ENCODE results near the gene CASP12. TPM values are rescaled to one million over a fixed set of nuclear protein-coding genes. Genes with fewer than 3 reads are reported as not detected.
"Not testable (repeated sequence)": the region's sequence is repeated elsewhere in the genome, so short reads cannot be mapped to it uniquely, and the experiment has no call there.

The CASP12 gene
- total RNA-seq (0.22 TPM), polyA plus RNA-seq (ENCODE audit: insufficient read depth in 1 of 8, insufficient read length in 8 of 8, low replicate concordance in 1 of 8) (under 1 TPM in 4 of 8 donors, not detected in 4; 0.16 to 0.36 (median 0.31) TPM)
- long read RNA-seq, donor 1: 0 reads
- long read RNA-seq, donor 2: 0 reads
- long read RNA-seq, donor 3: 0 reads
- long read RNA-seq, donor 4: 0 reads
- long read RNA-seq, donor 5: 0 reads
- long read RNA-seq, donor 6: 0 reads
- long read RNA-seq, donor 7: 0 reads
- long read RNA-seq, donor 8: 0 reads
- long read RNA-seq, donor 9: 0 reads
- long read RNA-seq, donor 10: 0 reads
- long read RNA-seq, donor 11: 0 reads

DNA sequence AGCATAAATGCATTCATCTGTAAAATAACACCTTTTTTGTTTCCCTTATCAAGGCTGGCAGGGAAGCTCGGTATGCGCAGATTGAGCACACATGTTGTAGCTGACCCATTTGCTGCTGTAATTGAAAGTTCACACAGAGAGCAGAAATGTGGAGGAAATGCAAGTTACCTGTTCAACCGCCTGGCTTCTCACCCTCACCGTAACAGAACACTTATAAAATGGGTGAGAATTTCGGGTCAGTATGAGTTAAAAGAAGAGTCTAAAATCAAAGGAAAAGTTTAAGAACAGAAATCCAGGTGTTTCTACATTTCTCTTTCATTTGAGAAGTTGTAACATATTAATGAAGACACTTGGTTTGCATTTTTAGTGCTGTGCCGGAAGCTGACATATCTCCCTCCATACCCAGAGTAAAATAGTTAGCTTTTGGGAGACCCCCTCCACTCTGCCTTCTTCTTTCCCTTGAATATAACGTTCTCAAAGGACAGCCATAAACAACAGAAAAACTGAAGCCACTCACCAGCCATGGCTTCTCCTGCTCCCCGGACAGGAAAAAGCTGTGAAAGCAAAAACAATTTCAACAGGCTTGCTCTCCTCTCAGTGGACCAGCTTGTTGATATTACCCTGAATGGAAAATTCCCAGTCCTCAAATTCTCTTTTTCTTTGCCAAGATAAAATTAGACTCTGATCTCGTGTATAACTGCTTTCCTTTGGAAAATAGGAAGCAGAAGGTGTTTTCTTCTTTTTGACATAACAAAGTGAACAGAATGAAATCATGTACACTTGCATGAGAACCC is at the start of gene CASP12:
Gene CASP12 (minus strand): TSS at position 570 of the 794 bp plus-strand sequence.
- Histone ChIP-seq H3K4me3 (ENCODE audit: low read length) (no peak within 1 kb of the TSS), H3K9me3 (replicated peaks; ENCODE audit: control insufficient read depth, low read depth, low read length) (no peaks in the 10 kb centered on the region), H3K27me3 (ENCODE audit: control insufficient read depth, insufficient read depth, low read length) (no peaks in the 10 kb centered on the region), H3K4me1 (ENCODE audit: control insufficient read depth, insufficient read depth, low read length) (no peaks in the 10 kb centered on the region), H3K36me3 (ENCODE audit: control insufficient read depth, insufficient read depth, low read length) (no peaks in the 10 kb centered on the region), H3K27ac (ENCODE audit: low read length) (peak within 1 kb of the TSS; percentile 53)
- WGBS (ENCODE audit: insufficient coverage): 54% methylated on average over 3 of the region's 9 CpGs
- DNase-seq: peak; percentile 73

DNA sequence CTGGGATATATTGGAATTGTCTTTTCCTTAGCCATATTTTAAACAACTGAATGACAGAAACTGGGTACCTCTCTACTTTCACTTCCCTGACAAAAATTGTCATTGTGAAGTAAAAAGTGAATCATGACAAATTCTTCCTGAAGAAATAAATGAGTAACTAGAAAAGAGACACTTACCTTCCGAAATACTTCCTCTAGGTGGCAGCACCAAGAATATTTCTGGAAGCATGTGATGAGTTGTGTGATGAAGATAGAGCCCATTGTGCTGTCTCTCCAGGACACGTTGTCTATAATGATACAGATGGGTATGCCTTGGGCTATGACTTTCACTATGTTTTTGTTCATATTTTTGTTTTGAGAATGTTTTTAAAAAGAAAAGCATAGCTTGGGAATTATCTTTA is 48.6 kb upstream of the CASP12 start:
- H3K27ac ChIP-seq (ENCODE audit: low read length): no peak overlapping the region
- H3K27me3 ChIP-seq (ENCODE audit: control insufficient read depth, insufficient read depth, low read length): no peaks in the 10 kb centered on the region
- H3K36me3 ChIP-seq (ENCODE audit: control insufficient read depth, insufficient read depth, low read length): peaks cover 19% of the 10 kb centered on the region
- no peaks in the 10 kb centered on the region for H3K4me1 ChIP-seq (ENCODE audit: control insufficient read depth, insufficient read depth, low read length)
- no peaks in the 10 kb centered on the region for H3K9me3 ChIP-seq (replicated peaks; ENCODE audit: control insufficient read depth, low read depth, low read length)
- no peak overlapping the region for H3K4me3 ChIP-seq (ENCODE audit: low read length)
- 50% methylated on average over 1 of the region's 2 CpGs for WGBS (ENCODE audit: insufficient coverage)
- peak; percentile 48 for DNase-seq

GRCh38 chr11:104944076-104944475 is 45.8 kb upstream of the CASP12 start:
- Histone ChIP-seq H3K36me3 (ENCODE audit: control insufficient read depth, insufficient read depth, low read length) (peaks cover 15% of the 10 kb centered on the region), H3K27me3 (ENCODE audit: control insufficient read depth, insufficient read depth, low read length) (no peaks in the 10 kb centered on the region)
- DNase-seq: no peak

DNA sequence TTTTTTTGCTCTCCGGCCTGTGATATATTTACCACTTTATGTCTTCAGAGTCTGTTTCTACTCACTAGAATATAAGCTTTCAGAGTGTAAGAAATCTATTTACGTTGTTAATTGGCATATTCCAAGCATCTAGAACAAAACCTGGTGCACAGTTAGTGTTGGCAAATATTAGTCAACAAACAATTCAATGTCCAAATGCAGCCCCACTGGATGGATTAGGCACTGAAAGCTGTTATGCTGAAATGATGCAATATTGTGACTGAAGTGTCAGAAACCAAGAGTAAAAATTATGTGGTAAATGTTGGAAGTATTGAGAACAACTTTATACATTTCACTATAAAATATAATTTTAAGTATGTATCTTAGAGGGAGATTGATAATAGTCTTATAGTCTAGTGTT is 45.3 kb upstream of the CASP12 start:
- no peak overlapping the region for H3K27ac ChIP-seq (ENCODE audit: low read length)
- H3K4me3 ChIP-seq (ENCODE audit: low read length): no peak overlapping the region
- H3K9me3 ChIP-seq (replicated peaks; ENCODE audit: control insufficient read depth, low read depth, low read length): no peaks in the 10 kb centered on the region
- no peaks in the 10 kb centered on the region for H3K27me3 ChIP-seq (ENCODE audit: control insufficient read depth, insufficient read depth, low read length)
- peaks cover 15% of the 10 kb centered on the region for H3K36me3 ChIP-seq (ENCODE audit: control insufficient read depth, insufficient read depth, low read length)
- no peak for DNase-seq
- H3K4me1 ChIP-seq (ENCODE audit: control insufficient read depth, insufficient read depth, low read length): no peaks in the 10 kb centered on the region
- no CpG with 5 or more reads among the region's 2 CpGs for WGBS (ENCODE audit: insufficient coverage)

More at GRCh38 chr11:104944076-104944475, 45.8 kb upstream of the CASP12 start:
- no peak overlapping the region for H3K4me3 ChIP-seq (ENCODE audit: low read length)
- H3K9me3 ChIP-seq (replicated peaks; ENCODE audit: control insufficient read depth, low read depth, low read length): no peaks in the 10 kb centered on the region
- no peaks in the 10 kb centered on the region for H3K4me1 ChIP-seq (ENCODE audit: control insufficient read depth, insufficient read depth, low read length)
- no peak overlapping the region for H3K27ac ChIP-seq (ENCODE audit: low read length)

DNA sequence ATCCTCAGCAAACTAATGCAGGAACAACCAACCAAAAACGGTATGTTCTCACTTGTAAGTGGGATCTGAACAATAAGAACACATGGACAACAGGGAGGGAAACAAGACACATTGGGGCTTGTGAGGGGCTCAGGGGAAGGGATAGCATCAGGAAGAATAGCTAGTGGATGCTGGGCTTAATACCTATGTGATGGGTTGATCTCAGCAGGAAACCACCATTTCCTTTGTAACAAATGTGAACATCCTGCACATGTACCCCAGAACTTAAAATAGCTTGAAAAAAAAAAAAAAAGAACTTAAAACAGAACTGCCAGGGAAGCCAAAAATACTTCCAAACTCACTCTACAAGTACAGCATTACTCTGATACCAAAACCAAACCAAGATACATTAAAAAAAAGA is 36.3 kb upstream of the CASP12 start:
- Histone ChIP-seq H3K27me3 (ENCODE audit: control insufficient read depth, insufficient read depth, low read length) (no peaks in the 10 kb centered on the region), H3K4me1 (ENCODE audit: control insufficient read depth, insufficient read depth, low read length) (no peaks in the 10 kb centered on the region), H3K27ac (ENCODE audit: low read length) (no peak overlapping the region), H3K4me3 (ENCODE audit: low read length) (no peak overlapping the region), H3K36me3 (ENCODE audit: control insufficient read depth, insufficient read depth, low read length) (no peaks in the 10 kb centered on the region), H3K9me3 (replicated peaks; ENCODE audit: control insufficient read depth, low read depth, low read length) (no peaks in the 10 kb centered on the region)
- WGBS (ENCODE audit: insufficient coverage): no CpG with 5 or more reads among the region's 1 CpG
- DNase-seq: no peak

DNA sequence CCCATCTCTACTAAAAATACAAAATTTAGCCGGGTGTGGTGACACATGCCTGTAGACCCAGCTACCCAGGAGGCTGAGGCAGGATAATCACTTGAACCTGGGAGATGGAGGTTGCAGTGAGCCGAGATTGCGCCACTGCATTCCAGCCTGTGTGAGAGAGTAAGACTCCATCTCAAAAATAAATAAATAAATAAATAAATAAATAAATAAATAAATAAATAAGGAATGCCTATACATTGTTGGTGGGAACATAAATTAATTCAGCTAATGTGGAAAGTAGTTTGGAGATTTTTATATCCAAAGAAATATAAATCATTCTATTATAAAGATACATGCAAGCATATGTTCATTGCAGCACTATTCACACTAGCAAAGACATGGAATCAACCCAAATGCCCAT is 35.8 kb upstream of the CASP12 start:
- H3K27ac ChIP-seq (ENCODE audit: low read length); H3K27me3 ChIP-seq (ENCODE audit: control insufficient read depth, insufficient read depth, low read length); H3K36me3 ChIP-seq (ENCODE audit: control insufficient read depth, insufficient read depth, low read length); H3K4me3 ChIP-seq (ENCODE audit: low read length); H3K9me3 ChIP-seq (replicated peaks; ENCODE audit: control insufficient read depth, low read depth, low read length); H3K4me1 ChIP-seq (ENCODE audit: control insufficient read depth, insufficient read depth, low read length); DNase-seq: not testable (repeated sequence)
- no CpG with 5 or more reads among the region's 3 CpGs for WGBS (ENCODE audit: insufficient coverage)

DNA sequence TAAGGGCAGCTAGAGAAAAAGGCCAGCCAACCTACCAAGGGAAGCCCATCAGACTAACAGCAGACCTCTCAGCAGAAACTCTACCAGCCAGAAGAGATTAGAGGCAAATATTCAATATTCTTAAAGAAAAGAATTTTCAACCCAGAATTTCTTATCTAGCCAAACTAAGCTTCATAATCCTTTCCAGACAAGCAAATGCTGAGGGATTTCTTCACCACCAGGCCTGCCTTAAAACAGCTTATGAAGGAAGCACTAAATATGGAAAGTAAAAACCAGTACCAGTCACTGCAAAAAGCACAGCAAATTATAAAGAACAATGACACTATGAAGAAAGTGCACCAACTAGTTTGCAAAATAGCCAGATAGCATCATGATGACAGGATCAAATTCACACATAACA is 30.6 kb upstream of the CASP12 start:
- H3K4me1 ChIP-seq (ENCODE audit: control insufficient read depth, insufficient read depth, low read length): no peaks in the 10 kb centered on the region
- H3K27ac ChIP-seq (ENCODE audit: low read length): no peak overlapping the region
- H3K36me3 ChIP-seq (ENCODE audit: control insufficient read depth, insufficient read depth, low read length): no peaks in the 10 kb centered on the region
- DNase-seq: no peak
- H3K9me3 ChIP-seq (replicated peaks; ENCODE audit: control insufficient read depth, low read depth, low read length): peaks cover 4% of the 10 kb centered on the region
- no peak overlapping the region for H3K4me3 ChIP-seq (ENCODE audit: low read length)
- H3K27me3 ChIP-seq (ENCODE audit: control insufficient read depth, insufficient read depth, low read length): no peaks in the 10 kb centered on the region

- 76% methylated on average over 9 of the region's 9 CpGs for WGBS (ENCODE audit: insufficient coverage)
- no peaks in the 10 kb centered on the region for H3K4me1 ChIP-seq (ENCODE audit: control insufficient read depth, insufficient read depth, low read length)
These were observed 28.7 kb upstream of the CASP12 start for GRCh38 chr11:104926771-104927611.

GRCh38 chr11:104925850-104926249 is 27.6 kb upstream of the CASP12 start:
- DNase-seq: no peak
- H3K27ac ChIP-seq (ENCODE audit: low read length): no peak overlapping the region
- WGBS (ENCODE audit: insufficient coverage): 91% methylated on average over 6 of the region's 6 CpGs

More at GRCh38 chr11:104926771-104927611, 28.7 kb upstream of the CASP12 start:
- no peaks in the 10 kb centered on the region for H3K36me3 ChIP-seq (ENCODE audit: control insufficient read depth, insufficient read depth, low read length)
- no peak overlapping the region for H3K4me3 ChIP-seq (ENCODE audit: low read length)
- H3K9me3 ChIP-seq (replicated peaks; ENCODE audit: control insufficient read depth, low read depth, low read length): peaks cover 4% of the 10 kb centered on the region
- peak; percentile 21 for DNase-seq
- H3K27me3 ChIP-seq (ENCODE audit: control insufficient read depth, insufficient read depth, low read length): no peaks in the 10 kb centered on the region
- no peak overlapping the region for H3K27ac ChIP-seq (ENCODE audit: low read length)

More at GRCh38 chr11:104925850-104926249, 27.6 kb upstream of the CASP12 start:
- peaks cover 4% of the 10 kb centered on the region for H3K9me3 ChIP-seq (replicated peaks; ENCODE audit: control insufficient read depth, low read depth, low read length)
- H3K36me3 ChIP-seq (ENCODE audit: control insufficient read depth, insufficient read depth, low read length): no peaks in the 10 kb centered on the region
- H3K4me1 ChIP-seq (ENCODE audit: control insufficient read depth, insufficient read depth, low read length): no peaks in the 10 kb centered on the region
- no peaks in the 10 kb centered on the region for H3K27me3 ChIP-seq (ENCODE audit: control insufficient read depth, insufficient read depth, low read length)
- no peak overlapping the region for H3K4me3 ChIP-seq (ENCODE audit: low read length)

Measured in muscle of leg (tissue), 16 donors.